Vagina (tissue), 2 donors: ENCODE measurements around the gene KDM3A.

Experiments
- CTCF ChIP-seq, 3 experiments: fragments of 450-650 bp in 2 of 3; fragments of 200-600 bp in 1 of 3; sonication (generic) in 1 of 3; IDR thresholded peaks; one replicate each; pipeline ENCODE4 v1.5.1; 2017 to 2019; ENCODE audit warnings: antibody characterized with exemption in 3 of 3, mild to moderate bottlenecking in 2 of 3, moderate library complexity in 2 of 3
- POLR2A ChIP-seq, 2 donors: fragments of 450-650 bp; IDR thresholded peaks; one replicate each; pipeline ENCODE4 v1.6.1; 2017; ENCODE audit warnings: antibody characterized with exemption in 2 of 2, mild to moderate bottlenecking in 2 of 2, moderate library complexity in 2 of 2

GRCh38 chr2:86417961-86418360 is 23.2 kb upstream of the KDM3A start:
- no peak for TF ChIP-seq CTCF (IDR thresholded peaks at IDR 0.05)
- no peak for TF ChIP-seq POLR2A (IDR thresholded peaks at IDR 0.05)
